A673 (cell line): ENCODE data around the gene FAM83F. TPM values are rescaled to one million over a fixed set of nuclear protein-coding genes. Genes with fewer than 3 reads are reported as not detected.

ENCODE experiments used
- BruUV-seq: library from RNA; stranded (reverse); fragments of 400-500 nt; replicated peaks from 2 replicates; lab custom pipeline; 2021; lab: Mats Ljungman, UMichigan
- CTCF ChIA-PET: fragments of 300-600 bp; sonication (Branson Sonifier 250); formaldehyde crosslinking; loops from one replicate; lab custom pipeline; 2022; ENCODE audit warnings: antibody characterized with exemption; lab: Charles Lee
- POLR2A ChIA-PET: fragments of 300-600 bp; sonication (Branson Sonifier 250); formaldehyde crosslinking; loops from one replicate; lab custom pipeline; 2022; ENCODE audit warnings: antibody characterized with exemption; ENCODE audit not compliant: low non-redundant PET; lab: Charles Lee
- DNase-seq: peaks from one replicate; pipeline ENCODE4 v3.0.0-alpha.2; 2015; ENCODE audit warnings: low spot score
- H3K27ac ChIP-seq: fragments of 200-600 bp; sonication (generic); 2 replicates; pipeline ENCODE4 v1.5.1; 2016; ENCODE audit warnings: mixed run types, low read depth, mild to moderate bottlenecking, mixed read lengths, antibody characterized with exemption, low read length; ENCODE audit not compliant: poor library complexity, severe bottlenecking
- H3K27me3 ChIP-seq: fragments of 200-600 bp; sonication (generic); replicated peaks from 2 replicates; pipeline ENCODE4 v1.6.1; 2017; ENCODE audit warnings: mixed run types, low read depth, mild to moderate bottlenecking, mixed read lengths, antibody characterized with exemption, low read length; ENCODE audit not compliant: insufficient read depth, poor library complexity
- H3K36me3 ChIP-seq: fragments of 200-600 bp; sonication (generic); 2 replicates; pipeline ENCODE4 v1.6.1; 2016; ENCODE audit warnings: mixed run types, mild to moderate bottlenecking, mixed read lengths, antibody characterized with exemption, low read length; ENCODE audit not compliant: insufficient read depth, poor library complexity, severe bottlenecking
- H3K4me1 ChIP-seq: fragments of 200-600 bp; sonication (generic); 2 replicates; pipeline ENCODE4 v1.6.1; 2017; ENCODE audit warnings: mixed run types, mild to moderate bottlenecking, mixed read lengths, antibody characterized with exemption, low read length; ENCODE audit not compliant: insufficient read depth, poor library complexity, severe bottlenecking
- H3K4me3 ChIP-seq: fragments of 200-600 bp; sonication (generic); 2 replicates; pipeline ENCODE4 v1.5.1; 2016; ENCODE audit warnings: low read depth, mixed run types, mild to moderate bottlenecking, mixed read lengths, low read length; ENCODE audit not compliant: poor library complexity, severe bottlenecking
- H3K9me3 ChIP-seq: fragments of 200-600 bp; sonication (generic); 2 replicates; pipeline ENCODE4 v1.6.1; 2016; ENCODE audit warnings: mixed run types, low read depth, mild to moderate bottlenecking, mixed read lengths, antibody characterized with exemption, low read length; ENCODE audit not compliant: poor library complexity, severe bottlenecking
- EZH2 ChIP-seq: fragments of 200-600 bp; sonication (generic); IDR thresholded peaks from 2 replicates; pipeline ENCODE4 v1.6.1; 2017; ENCODE audit warnings: borderline replicate concordance, low read depth, mild to moderate bottlenecking, mixed read lengths, antibody characterized with exemption, low read length; ENCODE audit not compliant: poor library complexity, severe bottlenecking
- intact Hi-C: fragments of 100-400 bp; cut with micrococcal nuclease; formaldehyde crosslinking; loops from one replicate; pipeline ENCODE4 v1.10.0; 2022; ENCODE audit not compliant: unreplicated experiment
- total RNA-seq: library from RNA; stranded (reverse); gene quantifications from 2 replicates; pipeline ENCODE4 v1.2.3, GENCODE V29; 2021
- TF ChIP-seq, protein P1 (sequence below): fragments of 300-800, 200-600 bp; sonication (generic); conservative IDR thresholded peaks from 2 replicates; pipeline ENCODE4 v1.5.1; 2017; ENCODE audit warnings: low read depth, mild to moderate bottlenecking, antibody characterized with exemption, low read length, moderate library complexity, mixed read lengths

Gene FAM83F
- total RNA-seq, 1 experiment from 2014 or later: not detected

GRCh38 chr22:40035351-40035750 lies 40.6 kb downstream of the FAM83F start:
- no peaks in the 10 kb centered on the region for H3K36me3 ChIP-seq
- H3K4me1 ChIP-seq: peaks cover 10% of the 10 kb centered on the region
- no peak overlapping the region for H3K27ac ChIP-seq
- TF ChIP-seq, protein P1, sequence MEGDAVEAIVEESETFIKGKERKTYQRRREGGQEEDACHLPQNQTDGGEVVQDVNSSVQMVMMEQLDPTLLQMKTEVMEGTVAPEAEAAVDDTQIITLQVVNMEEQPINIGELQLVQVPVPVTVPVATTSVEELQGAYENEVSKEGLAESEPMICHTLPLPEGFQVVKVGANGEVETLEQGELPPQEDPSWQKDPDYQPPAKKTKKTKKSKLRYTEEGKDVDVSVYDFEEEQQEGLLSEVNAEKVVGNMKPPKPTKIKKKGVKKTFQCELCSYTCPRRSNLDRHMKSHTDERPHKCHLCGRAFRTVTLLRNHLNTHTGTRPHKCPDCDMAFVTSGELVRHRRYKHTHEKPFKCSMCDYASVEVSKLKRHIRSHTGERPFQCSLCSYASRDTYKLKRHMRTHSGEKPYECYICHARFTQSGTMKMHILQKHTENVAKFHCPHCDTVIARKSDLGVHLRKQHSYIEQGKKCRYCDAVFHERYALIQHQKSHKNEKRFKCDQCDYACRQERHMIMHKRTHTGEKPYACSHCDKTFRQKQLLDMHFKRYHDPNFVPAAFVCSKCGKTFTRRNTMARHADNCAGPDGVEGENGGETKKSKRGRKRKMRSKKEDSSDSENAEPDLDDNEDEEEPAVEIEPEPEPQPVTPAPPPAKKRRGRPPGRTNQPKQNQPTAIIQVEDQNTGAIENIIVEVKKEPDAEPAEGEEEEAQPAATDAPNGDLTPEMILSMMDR: no peak
- TF ChIP-seq EZH2: no peak
- CTCF ChIA-PET: interaction anchor here (0.5 to 1.2 kb wide), 5 partner anchors 10 to 505 kb away, joined by 3 to 6 read pairs (median 4); no protein-coding TSS in a partner anchor
- BruUV-seq: no TSS peak
- H3K27me3 ChIP-seq: no peaks in the 10 kb centered on the region
- no peaks in the 10 kb centered on the region for H3K9me3 ChIP-seq
- POLR2A ChIA-PET: no interaction called here
- H3K4me3 ChIP-seq: no peak overlapping the region
- DNase-seq: no peak
- intact Hi-C loops: no loop called here

- Histone ChIP-seq H3K4me3 (no peak overlapping the region), H3K9me3 (no peaks in the 10 kb centered on the region), H3K36me3 (no peaks in the 10 kb centered on the region), H3K27ac (no peak overlapping the region), H3K4me1 (peaks cover 16% of the 10 kb centered on the region), H3K27me3 (no peaks in the 10 kb centered on the region)
- DNase-seq: no peak
- intact Hi-C loops: no loop called here
- CTCF ChIA-PET: interaction anchor here (0.5 to 1.6 kb wide), 5 partner anchors 481 to 863 kb away, joined by 3 to 6 read pairs (median 4); no protein-coding TSS in a partner anchor
- TF ChIP-seq EZH2: no peak
- TF ChIP-seq, protein P1: no peak
- POLR2A ChIA-PET: no interaction called here
- no TSS peak for BruUV-seq
Observed at GRCh38 chr22:40036126-40036525, 41.4 kb downstream of the FAM83F start.

- POLR2A ChIA-PET: no interaction called here
Observed at GRCh38 chr22:40036591-40037225, 42.0 kb downstream of the FAM83F start.

More at GRCh38 chr22:40036591-40037225, 42.0 kb downstream of the FAM83F start:
- Histone ChIP-seq H3K4me1 (peaks cover 21% of the 10 kb centered on the region), H3K9me3 (no peaks in the 10 kb centered on the region), H3K36me3 (no peaks in the 10 kb centered on the region), H3K4me3 (no peak overlapping the region), H3K27ac (no peak overlapping the region), H3K27me3 (no peaks in the 10 kb centered on the region)
- CTCF ChIA-PET: interaction anchor here (0.7 to 1.6 kb wide), 2 partner anchors 502 to 862 kb away, joined by 3 to 4 read pairs; no protein-coding TSS in a partner anchor
- BruUV-seq: no TSS peak
- intact Hi-C loops: no loop called here
- peak; percentile 78 for DNase-seq
- TF ChIP-seq EZH2: no peak
- TF ChIP-seq, protein P1: peak; percentile 81
